Nephron progenitor cell (in vitro differentiated cells): Measurements from ENCODE around the gene THSD8.
"Not testable (repeated sequence)": the region's sequence is repeated elsewhere in the genome, so short reads cannot be mapped to it uniquely, and the experiment has no call there.

Experiments used
- DNase-seq: peaks from one replicate; pipeline ENCODE4 v3.0.0; 2021
- H3K27ac Mint-ChIP-seq: 2 replicates; pipeline ENCODE4 v1.8.0; 2021; ENCODE audit warnings: mild to moderate bottlenecking, moderate library complexity, mixed read lengths
- H3K27me3 Mint-ChIP-seq: 2 replicates; pipeline ENCODE4 v1.8.0; 2021; ENCODE audit warnings: mild to moderate bottlenecking, low read depth, mixed read lengths; ENCODE audit not compliant: poor library complexity
- H3K36me3 Mint-ChIP-seq: 2 replicates; pipeline ENCODE4 v1.8.0; 2021; ENCODE audit warnings: low read depth, mixed read lengths
- H3K4me1 Mint-ChIP-seq: 2 replicates; pipeline ENCODE4 v1.8.0; 2021; ENCODE audit warnings: mixed read lengths
- H3K4me3 Mint-ChIP-seq: 2 replicates; pipeline ENCODE4 v1.8.0; 2021; ENCODE audit warnings: mild to moderate bottlenecking, moderate library complexity, mixed read lengths
- H3K9me3 Mint-ChIP-seq: 2 replicates; pipeline ENCODE4 v1.8.0; 2021; ENCODE audit warnings: mild to moderate bottlenecking, moderate library complexity, mixed read lengths
- TF ChIP-seq, protein P1 (sequence below): fragments of 200-600 bp; sonication (generic); IDR thresholded peaks from 2 replicates; pipeline ENCODE4 v1.5.0; 2021; ENCODE audit warnings: antibody characterized with exemption

Gene THSD8

DNA sequence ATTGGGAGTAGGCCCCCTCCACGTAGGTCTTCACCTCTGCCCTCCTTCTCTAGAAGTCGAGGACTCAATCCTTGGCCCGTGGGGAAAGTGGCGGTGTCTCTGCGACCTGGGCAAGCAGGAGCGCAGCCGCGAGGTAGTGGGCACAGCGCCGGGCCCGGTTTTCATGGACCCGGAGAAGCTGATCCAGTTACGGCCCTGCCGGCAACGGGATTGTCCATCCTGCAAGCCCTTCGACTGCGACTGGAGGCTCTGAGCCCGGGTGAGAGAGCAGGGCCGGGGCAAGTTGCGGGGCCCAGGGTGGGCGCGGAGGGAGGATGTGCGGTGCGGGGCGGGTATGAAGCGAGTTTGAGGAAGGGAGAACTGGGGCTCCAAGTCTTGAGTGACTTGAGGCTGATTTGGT is 2.2 kb downstream of the THSD8 start:
- no peak for DNase-seq
- H3K27me3 Mint-ChIP-seq: no peaks in the 10 kb centered on the region
- no peak overlapping the region for H3K4me3 Mint-ChIP-seq
- TF ChIP-seq, protein P1, sequence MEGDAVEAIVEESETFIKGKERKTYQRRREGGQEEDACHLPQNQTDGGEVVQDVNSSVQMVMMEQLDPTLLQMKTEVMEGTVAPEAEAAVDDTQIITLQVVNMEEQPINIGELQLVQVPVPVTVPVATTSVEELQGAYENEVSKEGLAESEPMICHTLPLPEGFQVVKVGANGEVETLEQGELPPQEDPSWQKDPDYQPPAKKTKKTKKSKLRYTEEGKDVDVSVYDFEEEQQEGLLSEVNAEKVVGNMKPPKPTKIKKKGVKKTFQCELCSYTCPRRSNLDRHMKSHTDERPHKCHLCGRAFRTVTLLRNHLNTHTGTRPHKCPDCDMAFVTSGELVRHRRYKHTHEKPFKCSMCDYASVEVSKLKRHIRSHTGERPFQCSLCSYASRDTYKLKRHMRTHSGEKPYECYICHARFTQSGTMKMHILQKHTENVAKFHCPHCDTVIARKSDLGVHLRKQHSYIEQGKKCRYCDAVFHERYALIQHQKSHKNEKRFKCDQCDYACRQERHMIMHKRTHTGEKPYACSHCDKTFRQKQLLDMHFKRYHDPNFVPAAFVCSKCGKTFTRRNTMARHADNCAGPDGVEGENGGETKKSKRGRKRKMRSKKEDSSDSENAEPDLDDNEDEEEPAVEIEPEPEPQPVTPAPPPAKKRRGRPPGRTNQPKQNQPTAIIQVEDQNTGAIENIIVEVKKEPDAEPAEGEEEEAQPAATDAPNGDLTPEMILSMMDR: no peak
- no peaks in the 10 kb centered on the region for H3K9me3 Mint-ChIP-seq
- H3K27ac Mint-ChIP-seq: no peak overlapping the region
- peaks cover 16% of the 10 kb centered on the region for H3K36me3 Mint-ChIP-seq
- peaks cover 41% of the 10 kb centered on the region for H3K4me1 Mint-ChIP-seq

DNA sequence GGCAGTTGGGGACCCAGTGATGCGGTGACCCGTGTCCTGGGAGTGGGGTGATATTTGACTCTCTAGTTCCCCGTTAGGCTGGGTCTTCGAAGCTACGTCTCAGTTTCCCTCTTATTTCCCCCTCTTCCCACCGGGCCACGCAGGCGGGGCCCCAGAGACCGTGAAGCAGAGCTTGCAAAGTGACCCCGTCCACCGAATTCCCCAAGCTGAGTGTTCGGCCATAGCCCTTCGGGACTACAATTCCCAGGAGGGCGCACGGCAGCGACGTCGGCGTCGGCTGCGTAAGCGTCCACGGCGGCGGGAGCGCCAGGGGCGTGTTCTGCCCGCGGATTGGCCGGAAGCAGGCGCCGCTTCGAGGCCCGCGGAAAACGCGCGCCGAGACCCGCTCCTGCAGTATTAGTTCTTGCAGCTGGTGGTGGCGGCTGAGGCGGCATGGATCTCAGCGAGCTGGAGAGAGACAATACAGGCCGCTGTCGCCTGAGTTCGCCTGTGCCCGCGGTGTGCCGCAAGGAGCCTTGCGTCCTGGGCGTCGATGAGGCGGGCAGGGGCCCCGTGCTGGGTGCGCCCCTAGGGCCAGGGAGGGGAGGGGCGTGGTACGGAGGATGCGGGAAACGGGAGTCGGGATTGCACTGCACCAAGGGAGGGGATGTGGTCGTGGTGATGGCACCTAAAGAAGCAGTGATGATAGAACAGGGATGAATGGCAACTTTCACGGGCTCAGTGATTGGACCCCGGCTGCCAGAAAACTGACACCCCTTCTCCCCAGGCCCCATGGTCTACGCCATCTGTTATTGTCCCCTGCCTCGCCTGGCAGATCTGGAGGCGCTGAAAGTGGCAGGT is 4.6 kb downstream of the THSD8 start, which contains the start of gene RNASEH2A:
Gene RNASEH2A, plus strand, starts transcription at position 343 of the 840 bp plus-strand sequence. Its CDS starts 90 bp downstream, at position 433.
- Mint-ChIP-seq H3K27me3 (no peaks in the 10 kb centered on the region), H3K4me3 (peak within 1 kb of the TSS; percentile 96), H3K36me3 (peaks cover 19% of the 10 kb centered on the region), H3K4me1 (peaks cover 31% of the 10 kb centered on the region), H3K9me3 (no peaks in the 10 kb centered on the region), H3K27ac (peak within 1 kb of the TSS; percentile 96)
- TF ChIP-seq, protein P1: no peak
- peak; percentile 90 for DNase-seq

DNA sequence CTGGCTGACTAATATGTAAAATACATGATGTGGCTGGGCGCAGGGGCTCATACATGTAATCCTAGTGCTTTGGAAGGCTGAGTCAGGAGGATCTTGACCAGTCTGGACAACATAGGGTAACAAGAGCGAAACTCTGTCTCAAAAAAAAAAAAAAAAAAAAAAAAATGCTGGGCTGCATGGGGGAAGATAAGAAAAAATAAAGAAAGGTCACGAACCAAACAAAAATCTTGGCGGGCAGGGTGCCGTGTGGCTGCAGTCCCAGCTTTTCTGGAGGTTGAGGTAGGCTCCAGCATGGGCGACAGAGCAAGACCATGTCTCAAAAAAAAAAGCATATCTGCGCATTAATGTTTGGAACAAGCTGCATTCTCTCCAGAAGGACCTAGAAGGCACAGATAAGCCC is 13.2 kb downstream of the THSD8 start:
- H3K27me3 Mint-ChIP-seq: peaks cover 2% of the 10 kb centered on the region
- H3K4me3 Mint-ChIP-seq: no peak overlapping the region
- no peaks in the 10 kb centered on the region for H3K4me1 Mint-ChIP-seq
- no peak for DNase-seq
- no peaks in the 10 kb centered on the region for H3K9me3 Mint-ChIP-seq
- peak overlapping the region; percentile 51 for H3K27ac Mint-ChIP-seq
- peaks cover 27% of the 10 kb centered on the region for H3K36me3 Mint-ChIP-seq
- TF ChIP-seq, protein P1: no peak

DNA sequence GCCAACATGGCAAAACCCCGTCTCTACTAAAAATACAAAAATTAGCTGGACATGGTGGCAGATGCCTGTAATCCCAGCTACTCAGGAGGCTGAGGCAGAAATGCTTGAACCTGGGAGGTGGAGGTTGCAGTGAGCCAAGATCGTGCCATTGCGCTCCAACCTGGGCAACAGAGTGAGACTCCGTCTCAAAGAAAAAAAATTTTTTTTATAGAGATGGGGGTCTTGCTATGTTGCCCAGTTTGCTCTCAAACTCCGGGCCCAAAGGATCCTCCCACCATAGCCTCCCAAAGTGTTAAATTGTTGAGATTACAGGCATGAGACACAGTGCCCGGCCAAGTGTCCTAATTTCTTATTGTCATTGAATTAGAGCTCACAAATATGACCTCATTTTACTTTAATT is 15.3 kb downstream of the THSD8 start:
- DNase-seq, H3K4me1 Mint-ChIP-seq, H3K4me3 Mint-ChIP-seq, H3K9me3 Mint-ChIP-seq: not testable (repeated sequence)
- peaks cover 12% of the 10 kb centered on the region for H3K27me3 Mint-ChIP-seq
- peaks cover 27% of the 10 kb centered on the region for H3K36me3 Mint-ChIP-seq
- H3K27ac Mint-ChIP-seq: peak overlapping the region; percentile 90

DNA sequence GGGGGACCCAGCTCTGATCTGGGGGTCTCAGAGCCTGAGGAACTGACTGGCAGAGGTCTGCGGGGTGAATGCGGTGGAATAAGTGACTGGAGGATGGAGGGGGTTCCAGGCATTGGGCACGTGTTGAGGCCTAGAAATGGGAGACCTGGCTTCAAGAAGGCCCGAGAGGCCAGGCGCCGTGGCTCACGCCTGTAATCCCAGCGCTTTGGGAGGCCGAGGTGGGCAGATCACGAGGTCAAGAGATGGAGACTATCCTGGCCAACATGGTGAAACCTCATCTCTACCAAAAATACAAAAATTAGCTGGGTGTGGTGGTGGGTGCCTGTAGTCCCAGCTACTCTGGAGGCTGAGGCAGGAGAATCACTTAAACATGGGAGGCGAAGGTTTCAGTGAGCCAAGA is 15.9 kb downstream of the THSD8 start:
- Mint-ChIP-seq H3K27ac (peak overlapping the region; percentile 90), H3K27me3 (peaks cover 12% of the 10 kb centered on the region), H3K36me3 (peaks cover 21% of the 10 kb centered on the region)
- not testable (repeated sequence) for H3K4me1 Mint-ChIP-seq, H3K4me3 Mint-ChIP-seq, DNase-seq, H3K9me3 Mint-ChIP-seq

DNA sequence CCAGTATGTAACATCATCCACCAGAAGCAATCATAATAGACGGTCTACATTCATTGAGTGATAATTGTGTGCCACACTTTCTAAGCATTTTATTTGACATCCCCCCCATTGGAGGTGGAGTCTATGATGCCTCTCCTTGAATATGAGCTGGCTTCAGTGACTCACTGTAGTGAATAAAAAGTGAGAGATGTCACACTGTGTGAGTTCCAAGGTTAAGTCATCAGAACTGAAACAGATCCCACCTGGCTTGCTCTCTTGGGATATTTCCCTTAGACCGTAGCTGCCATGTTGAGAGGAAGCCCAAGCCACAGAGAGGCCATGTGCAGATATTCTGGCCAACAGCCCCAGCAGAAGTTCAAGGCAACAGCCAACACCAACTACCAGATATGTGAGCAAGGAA is 19.9 kb downstream of the THSD8 start:
- Mint-ChIP-seq H3K9me3 (peaks cover 8% of the 10 kb centered on the region), H3K4me1 (peaks cover 5% of the 10 kb centered on the region), H3K27me3 (peaks cover 35% of the 10 kb centered on the region), H3K27ac (no peak overlapping the region), H3K36me3 (no peaks in the 10 kb centered on the region), H3K4me3 (no peak overlapping the region)
- DNase-seq: no peak
- TF ChIP-seq, protein P1: no peak
